Activated CD4-positive, alpha-beta memory T cell treated with anti-CD3 and anti-CD28 coated beads for 36 hours (primary cell): Measurements from ENCODE around the gene GRXCR1. TPM values are rescaled to one million over a fixed set of nuclear protein-coding genes. Genes with fewer than 3 reads are reported as not detected.

Source experiments
- CTCF ChIA-PET: fragments of 350-600 bp; sonication (Branson Sonifier 250); formaldehyde crosslinking; loops from one replicate; lab custom pipeline; 2021; ENCODE audit warnings: antibody characterized with exemption, inconsistent platforms; lab: Charles Lee
- POLR2A ChIA-PET: fragments of 350-600 bp; sonication (Branson Sonifier 250); formaldehyde crosslinking; loops from one replicate; lab custom pipeline; 2021; ENCODE audit warnings: antibody characterized with exemption; lab: Charles Lee
- DNase-seq: peaks from one replicate; pipeline ENCODE4 v3.0.0-alpha.2; 2020
- H3K27ac Mint-ChIP-seq: one replicate; pipeline ENCODE4 v1.8.0; 2021; ENCODE audit warnings: mixed read lengths
- H3K27me3 Mint-ChIP-seq: one replicate; pipeline ENCODE4 v1.8.0; 2021; ENCODE audit warnings: mixed read lengths
- H3K36me3 Mint-ChIP-seq: one replicate; pipeline ENCODE4 v1.8.0; 2021; ENCODE audit warnings: mixed read lengths
- H3K4me1 Mint-ChIP-seq: one replicate; pipeline ENCODE4 v1.8.0; 2021; ENCODE audit warnings: low read depth, mixed read lengths
- H3K4me3 Mint-ChIP-seq: one replicate; pipeline ENCODE4 v1.8.0; 2021; ENCODE audit warnings: mild to moderate bottlenecking, mixed read lengths
- H3K9me3 Mint-ChIP-seq: one replicate; pipeline ENCODE4 v1.8.0; 2021; ENCODE audit warnings: mixed read lengths
- intact Hi-C: fragments of 100-400 bp; cut with micrococcal nuclease; formaldehyde crosslinking; loops from one replicate; pipeline ENCODE4 v1.15.1; 2023
- total RNA-seq, 2 experiments: library from RNA; stranded (reverse); gene quantifications; one replicate each; pipeline ENCODE4 v1.2.3, GENCODE V29; 2021

GRXCR1 gene
- total RNA-seq, 2 experiments from 2014 or later, result not detected

DNA sequence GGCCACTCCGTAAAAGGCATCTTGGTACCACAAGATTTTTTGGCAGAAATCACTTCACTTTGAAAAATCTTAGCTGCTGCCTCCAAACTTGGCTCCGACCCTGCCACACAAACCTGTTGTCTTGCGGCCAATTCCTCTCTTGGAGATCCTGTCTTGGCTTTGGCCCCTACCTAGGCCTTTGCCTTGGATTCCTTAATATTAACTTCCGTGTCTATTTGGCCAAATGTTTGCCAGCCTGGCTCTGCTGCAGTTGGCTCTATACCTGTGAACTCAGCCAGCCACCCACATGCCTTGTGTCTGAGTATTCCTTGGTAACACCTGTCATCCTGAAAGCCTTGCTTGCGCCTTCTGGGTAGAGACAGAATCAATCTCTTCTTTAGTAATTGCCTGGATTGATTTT lies 12.5 kb downstream of the GRXCR1 start:
- intact Hi-C loops, result no loop called here
- H3K4me3 Mint-ChIP-seq, result no peak overlapping the region
- H3K4me1 Mint-ChIP-seq, result no peaks in the 10 kb centered on the region
- H3K27me3 Mint-ChIP-seq, result no peaks in the 10 kb centered on the region
- ChIA-PET CTCF (no interaction called here), POLR2A (no interaction called here)
- H3K9me3 Mint-ChIP-seq, result no peaks in the 10 kb centered on the region
- H3K27ac Mint-ChIP-seq, result no peak overlapping the region
- DNase-seq, result no peak
- H3K36me3 Mint-ChIP-seq, result no peaks in the 10 kb centered on the region

DNA sequence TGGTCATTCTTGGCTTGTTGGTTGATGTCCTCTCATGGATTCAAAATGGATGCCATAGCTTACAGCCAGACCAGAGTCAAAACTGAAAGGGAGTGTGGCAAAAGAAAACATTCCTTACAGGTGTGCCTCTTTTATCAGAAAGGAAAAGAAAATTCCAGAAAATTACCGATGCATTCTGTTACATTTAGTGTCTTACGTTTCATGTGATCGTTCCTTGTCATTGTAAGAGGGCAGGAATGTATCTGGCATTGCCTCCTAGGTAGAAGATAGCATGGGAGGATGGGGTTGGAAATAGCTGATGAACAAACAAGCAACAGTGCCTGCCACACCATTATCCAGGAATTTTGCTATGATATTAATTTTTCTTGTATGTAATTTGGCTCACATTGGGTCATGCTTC lies 13.1 kb downstream of the GRXCR1 start:
- CTCF ChIA-PET, result no interaction called here
- no peaks in the 10 kb centered on the region for H3K27me3 Mint-ChIP-seq

DNA sequence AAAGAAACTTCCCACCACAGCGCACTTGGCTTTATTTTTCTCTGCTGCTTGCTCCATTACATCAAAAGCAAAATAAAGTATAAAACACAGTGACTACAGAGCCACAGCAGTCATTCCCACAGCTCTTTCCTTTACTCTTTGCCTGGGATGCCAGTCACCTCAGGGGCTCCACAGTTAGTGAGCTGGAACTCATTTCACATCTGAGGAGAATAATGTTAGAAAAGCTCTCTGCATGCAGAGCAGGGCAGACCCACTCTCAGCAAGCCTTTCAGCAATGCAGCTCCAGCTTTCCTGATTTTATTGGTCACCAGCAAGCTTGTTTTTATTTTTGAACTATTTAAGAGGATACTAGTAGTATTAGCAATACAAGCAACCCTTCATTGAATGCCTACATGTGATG lies 13.8 kb downstream of the GRXCR1 start:
- intact Hi-C loops, result no loop called here
- H3K4me1 Mint-ChIP-seq, result no peaks in the 10 kb centered on the region
- H3K4me3 Mint-ChIP-seq, result no peak overlapping the region
- no peaks in the 10 kb centered on the region for H3K36me3 Mint-ChIP-seq
- no peaks in the 10 kb centered on the region for H3K27me3 Mint-ChIP-seq
- H3K27ac Mint-ChIP-seq, result no peak overlapping the region
- CTCF ChIA-PET, result no interaction called here
- no peaks in the 10 kb centered on the region for H3K9me3 Mint-ChIP-seq
- POLR2A ChIA-PET, result no interaction called here
- no peak for DNase-seq

More for the DNA sequence above, 13.1 kb downstream of the GRXCR1 start:
- intact Hi-C loops, result no loop called here
- H3K9me3 Mint-ChIP-seq, result no peaks in the 10 kb centered on the region
- DNase-seq, result no peak
- no peak overlapping the region for H3K4me3 Mint-ChIP-seq
- no peak overlapping the region for H3K27ac Mint-ChIP-seq
- H3K4me1 Mint-ChIP-seq, result no peaks in the 10 kb centered on the region
- no peaks in the 10 kb centered on the region for H3K36me3 Mint-ChIP-seq
- POLR2A ChIA-PET, result no interaction called here

DNA sequence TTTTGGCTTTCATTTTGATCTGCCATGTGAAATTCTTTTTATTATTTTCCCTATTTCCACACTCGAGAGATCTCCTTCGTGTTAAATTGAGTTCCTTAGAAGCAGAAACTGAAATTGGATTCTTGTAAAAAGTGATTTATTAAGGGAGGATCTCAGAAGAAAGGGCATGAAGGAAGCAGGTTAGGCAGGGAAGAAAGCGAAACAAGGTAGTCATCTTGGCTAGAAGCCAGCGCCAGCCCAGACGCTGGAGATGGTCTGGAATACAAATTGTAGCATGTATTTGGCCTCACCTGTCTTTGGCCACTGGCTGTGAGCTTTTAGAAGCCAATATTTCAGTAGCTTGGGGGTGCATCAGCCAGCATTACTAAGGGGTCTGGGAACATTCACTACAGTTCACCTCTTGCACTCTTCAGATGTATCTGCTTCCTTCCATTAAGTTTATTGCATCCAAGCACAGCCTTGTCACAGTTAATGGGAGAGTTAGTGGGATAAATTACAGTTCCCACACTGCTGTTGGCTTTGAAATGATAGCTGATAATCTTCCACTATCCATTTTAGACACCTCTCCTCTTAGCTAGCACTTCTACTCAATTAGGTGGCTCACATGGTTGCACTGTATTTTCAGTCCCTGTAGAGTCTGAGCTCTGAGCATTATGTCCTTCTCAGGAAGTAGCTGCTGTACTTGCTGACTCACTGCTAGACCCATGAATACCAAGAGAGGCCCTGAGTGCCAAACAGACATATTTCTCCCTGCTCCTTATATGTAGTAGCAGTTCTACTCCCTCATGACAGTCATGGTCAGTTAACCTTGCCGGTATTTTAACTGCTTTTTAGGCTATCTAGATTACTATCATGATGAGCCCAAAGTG lies 14.6 kb downstream of the GRXCR1 start:
- no peaks in the 10 kb centered on the region for H3K9me3 Mint-ChIP-seq
- no peaks in the 10 kb centered on the region for H3K27me3 Mint-ChIP-seq
- intact Hi-C loops, result no loop called here
- CTCF ChIA-PET, result no interaction called here
- no peaks in the 10 kb centered on the region for H3K4me1 Mint-ChIP-seq
- no peak for DNase-seq
- H3K36me3 Mint-ChIP-seq, result no peaks in the 10 kb centered on the region
- POLR2A ChIA-PET, result no interaction called here
- no peak overlapping the region for H3K4me3 Mint-ChIP-seq
- H3K27ac Mint-ChIP-seq, result no peak overlapping the region

DNA sequence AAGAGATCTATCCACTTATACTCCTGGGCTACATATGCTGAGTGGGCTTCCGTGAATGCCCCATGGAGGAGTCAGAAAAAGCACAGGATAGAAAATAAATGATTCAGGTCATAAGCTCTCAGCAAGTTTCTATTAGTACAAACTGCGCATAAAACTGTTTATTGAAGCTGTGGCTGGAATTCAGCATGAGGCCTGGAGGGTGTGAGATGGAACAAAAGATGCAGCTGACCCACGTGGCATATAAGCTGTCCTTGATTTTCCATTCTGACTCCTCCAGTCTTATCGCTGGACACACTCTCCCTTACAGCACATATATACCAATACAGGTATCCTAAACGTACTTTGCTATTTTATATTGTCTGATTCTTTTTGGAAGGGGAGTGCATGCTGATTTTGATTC lies 17.9 kb downstream of the GRXCR1 start:
- DNase-seq, result no peak
- Mint-ChIP-seq H3K27ac (no peak overlapping the region), H3K36me3 (no peaks in the 10 kb centered on the region), H3K4me1 (no peaks in the 10 kb centered on the region), H3K9me3 (no peaks in the 10 kb centered on the region), H3K4me3 (no peak overlapping the region), H3K27me3 (no peaks in the 10 kb centered on the region)
- CTCF ChIA-PET, result no interaction called here
- POLR2A ChIA-PET, result no interaction called here
- intact Hi-C loops, result no loop called here

DNA sequence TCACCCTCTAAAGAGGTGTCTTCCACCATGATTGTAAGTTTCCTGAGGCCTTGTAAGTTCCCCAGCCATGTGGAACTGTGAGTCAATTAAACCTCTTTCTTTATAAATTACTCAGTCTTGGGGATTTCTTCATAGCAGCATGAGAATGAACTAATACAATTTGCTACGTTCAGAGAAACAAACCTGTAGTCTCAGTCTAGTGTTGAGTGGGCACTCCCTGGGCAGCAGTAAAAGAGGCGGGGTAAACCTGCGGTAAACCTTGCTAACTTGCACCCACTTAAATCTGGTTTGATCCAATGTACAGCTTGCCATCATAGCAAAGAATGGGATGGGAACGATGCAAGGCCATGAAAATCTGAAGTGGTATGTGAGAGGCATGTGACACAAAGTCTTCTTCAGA lies 22.4 kb downstream of the GRXCR1 start:
- intact Hi-C loops, result no loop called here
- no peak overlapping the region for H3K27ac Mint-ChIP-seq
- no peaks in the 10 kb centered on the region for H3K9me3 Mint-ChIP-seq

DNA sequence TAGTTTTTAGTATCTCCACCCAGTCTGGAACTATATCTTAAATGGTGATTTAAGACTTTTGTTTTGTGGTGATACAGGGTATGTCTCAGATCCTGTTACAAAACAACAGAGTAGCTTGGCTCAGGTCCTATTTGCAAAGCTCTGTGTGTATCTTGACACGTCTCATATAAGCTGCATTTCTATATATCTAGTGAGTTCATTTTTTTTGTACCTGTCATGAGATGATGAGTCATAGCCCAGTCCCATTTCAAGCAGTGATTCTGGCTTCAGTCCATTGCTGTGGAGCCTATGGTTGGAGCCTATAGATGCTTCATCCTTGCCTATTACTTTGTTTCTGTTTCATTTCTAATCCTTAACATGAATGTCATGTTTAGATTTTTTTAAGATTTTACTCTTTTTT lies 23.0 kb downstream of the GRXCR1 start:
- intact Hi-C loops, result no loop called here
- no peak for DNase-seq
- Mint-ChIP-seq H3K9me3 (no peaks in the 10 kb centered on the region), H3K4me1 (no peaks in the 10 kb centered on the region), H3K36me3 (no peaks in the 10 kb centered on the region), H3K27ac (no peak overlapping the region), H3K27me3 (peaks cover 3% of the 10 kb centered on the region), H3K4me3 (no peak overlapping the region)
- ChIA-PET POLR2A (no interaction called here), CTCF (no interaction called here)

More for the DNA sequence above, 22.4 kb downstream of the GRXCR1 start:
- H3K27me3 Mint-ChIP-seq, result peaks cover 3% of the 10 kb centered on the region
- ChIA-PET CTCF (no interaction called here), POLR2A (no interaction called here)
- no peaks in the 10 kb centered on the region for H3K4me1 Mint-ChIP-seq
- no peak overlapping the region for H3K4me3 Mint-ChIP-seq
- H3K36me3 Mint-ChIP-seq, result no peaks in the 10 kb centered on the region
- no peak for DNase-seq

DNA sequence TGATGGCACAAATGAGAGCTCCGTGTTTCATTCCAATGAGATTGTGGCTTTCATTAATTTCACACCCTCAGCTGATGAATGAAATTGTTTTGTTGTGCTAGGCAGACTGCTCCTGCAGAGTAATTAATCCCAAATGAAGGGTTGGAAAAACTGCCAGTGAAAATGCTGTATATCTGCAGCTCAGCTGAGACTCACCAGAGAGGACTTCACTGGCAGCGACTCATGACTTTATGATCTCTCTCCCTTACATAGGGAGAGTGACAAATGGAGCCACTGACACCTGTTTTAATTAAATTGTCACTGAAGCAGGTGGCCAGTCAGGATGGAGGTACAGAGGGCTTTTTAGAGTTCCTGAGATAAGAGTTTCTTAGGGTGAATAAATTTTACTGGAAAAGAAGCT lies 24.8 kb downstream of the GRXCR1 start:
- Mint-ChIP-seq H3K9me3 (no peaks in the 10 kb centered on the region), H3K27ac (no peak overlapping the region), H3K4me3 (no peak overlapping the region), H3K4me1 (no peaks in the 10 kb centered on the region), H3K27me3 (peaks cover 3% of the 10 kb centered on the region), H3K36me3 (no peaks in the 10 kb centered on the region)
- ChIA-PET POLR2A (no interaction called here), CTCF (no interaction called here)
- no peak for DNase-seq
- intact Hi-C loops, result no loop called here

DNA sequence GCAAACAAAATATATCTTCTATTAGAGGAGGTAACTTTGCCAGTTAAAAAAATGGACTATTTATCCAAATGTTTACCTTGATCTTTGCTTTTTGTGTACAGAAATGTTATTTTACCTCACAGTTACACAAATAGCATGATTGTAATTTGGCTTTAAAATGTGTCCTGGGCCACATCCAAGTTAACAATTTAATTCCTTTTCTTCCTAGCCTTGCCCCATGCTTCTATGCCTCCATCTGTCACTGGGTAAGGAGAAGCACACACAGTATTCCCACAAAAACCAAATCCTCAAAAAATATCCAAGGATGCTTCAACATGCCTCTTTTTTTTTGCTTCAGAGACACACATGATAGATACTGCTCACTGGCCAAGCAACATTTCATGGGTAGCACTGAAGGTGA lies 30.9 kb downstream of the GRXCR1 start:
- no peak overlapping the region for H3K4me3 Mint-ChIP-seq
- H3K9me3 Mint-ChIP-seq, result no peaks in the 10 kb centered on the region
- H3K27ac Mint-ChIP-seq, result no peak overlapping the region
- H3K27me3 Mint-ChIP-seq, result peaks cover 1% of the 10 kb centered on the region
- H3K4me1 Mint-ChIP-seq, result no peaks in the 10 kb centered on the region
- ChIA-PET CTCF (no interaction called here), POLR2A (no interaction called here)
- no peak for DNase-seq
- intact Hi-C loops, result no loop called here
- H3K36me3 Mint-ChIP-seq, result no peaks in the 10 kb centered on the region

DNA sequence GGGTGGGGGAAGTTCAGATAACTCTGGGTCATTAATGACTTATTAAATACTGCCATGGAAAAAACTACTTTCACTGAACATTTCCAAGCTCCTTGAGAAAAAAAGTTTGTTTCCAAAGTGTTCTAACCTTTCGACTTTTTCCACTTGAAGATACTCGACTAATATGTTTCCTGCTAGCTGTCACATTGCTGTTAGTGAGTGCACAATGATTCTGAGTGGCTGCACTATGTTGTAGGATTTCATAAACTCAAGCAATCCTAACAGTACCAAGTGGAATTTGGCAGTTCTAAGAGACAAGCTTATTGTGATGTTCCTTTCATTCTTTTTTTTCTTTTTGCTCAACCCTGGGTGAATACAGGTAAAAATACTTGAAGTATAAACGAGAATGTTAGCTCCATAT lies 33.4 kb downstream of the GRXCR1 start:
- intact Hi-C loops, result no loop called here
- no peaks in the 10 kb centered on the region for H3K9me3 Mint-ChIP-seq
- no peaks in the 10 kb centered on the region for H3K36me3 Mint-ChIP-seq
- no peak for DNase-seq
- H3K27me3 Mint-ChIP-seq, result peaks cover 1% of the 10 kb centered on the region
- CTCF ChIA-PET, result interaction anchor here (0.5 to 0.6 kb wide), 2 partner anchors 23 to 346 kb away, joined by 3 read pairs; no protein-coding TSS in a partner anchor
- H3K4me1 Mint-ChIP-seq, result no peaks in the 10 kb centered on the region
- H3K4me3 Mint-ChIP-seq, result no peak overlapping the region
- POLR2A ChIA-PET, result no interaction called here
- H3K27ac Mint-ChIP-seq, result no peak overlapping the region

DNA sequence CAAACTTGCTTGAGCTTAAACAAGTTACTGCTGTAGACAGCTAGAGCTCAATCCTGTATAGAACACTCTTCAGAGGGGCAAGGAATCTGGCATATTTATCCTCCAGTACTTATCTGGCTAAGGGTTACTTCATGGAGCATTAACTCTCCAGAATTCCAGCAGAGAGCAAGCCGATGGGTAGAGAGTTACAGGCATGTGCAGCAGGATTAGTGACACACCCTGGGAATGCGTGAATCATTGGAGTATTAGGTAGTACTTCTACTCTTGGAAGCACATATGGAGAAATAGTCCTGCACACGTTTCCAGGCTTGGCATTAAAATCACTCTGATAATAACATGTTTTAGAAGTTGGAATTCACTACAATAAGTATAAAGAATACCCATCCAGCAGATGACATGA lies 35.4 kb downstream of the GRXCR1 start:
- Mint-ChIP-seq H3K4me3 (no peak overlapping the region), H3K36me3 (no peaks in the 10 kb centered on the region), H3K4me1 (no peaks in the 10 kb centered on the region), H3K27me3 (peaks cover 1% of the 10 kb centered on the region), H3K27ac (no peak overlapping the region), H3K9me3 (no peaks in the 10 kb centered on the region)
- no peak for DNase-seq
- CTCF ChIA-PET, result no interaction called here
- POLR2A ChIA-PET, result no interaction called here
- intact Hi-C loops, result no loop called here

DNA sequence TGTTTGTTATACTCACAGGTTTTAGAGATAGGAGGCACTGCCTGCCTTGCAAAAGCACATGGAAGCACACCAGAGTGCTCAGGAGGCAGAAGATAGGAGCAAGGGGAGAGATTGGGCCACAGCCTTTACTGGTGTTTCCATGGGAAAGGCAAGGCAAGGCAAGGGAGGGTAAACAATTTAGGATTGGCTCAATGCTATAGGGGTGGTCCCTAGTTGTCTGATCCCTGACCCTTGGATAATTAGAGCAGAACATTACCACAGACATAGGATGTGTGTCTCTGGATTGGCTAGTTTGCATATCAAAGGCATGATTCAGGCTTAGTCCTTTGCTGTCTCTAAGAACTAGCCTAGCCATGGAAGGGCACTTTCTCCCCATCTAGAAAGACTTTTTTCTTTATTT lies 36.1 kb downstream of the GRXCR1 start:
- DNase-seq, result no peak
- no peak overlapping the region for H3K4me3 Mint-ChIP-seq
- no peaks in the 10 kb centered on the region for H3K4me1 Mint-ChIP-seq
- intact Hi-C loops, result no loop called here
- H3K9me3 Mint-ChIP-seq, result no peaks in the 10 kb centered on the region
- H3K36me3 Mint-ChIP-seq, result no peaks in the 10 kb centered on the region
- ChIA-PET CTCF (no interaction called here), POLR2A (no interaction called here)
- peaks cover 1% of the 10 kb centered on the region for H3K27me3 Mint-ChIP-seq
- H3K27ac Mint-ChIP-seq, result no peak overlapping the region

DNA sequence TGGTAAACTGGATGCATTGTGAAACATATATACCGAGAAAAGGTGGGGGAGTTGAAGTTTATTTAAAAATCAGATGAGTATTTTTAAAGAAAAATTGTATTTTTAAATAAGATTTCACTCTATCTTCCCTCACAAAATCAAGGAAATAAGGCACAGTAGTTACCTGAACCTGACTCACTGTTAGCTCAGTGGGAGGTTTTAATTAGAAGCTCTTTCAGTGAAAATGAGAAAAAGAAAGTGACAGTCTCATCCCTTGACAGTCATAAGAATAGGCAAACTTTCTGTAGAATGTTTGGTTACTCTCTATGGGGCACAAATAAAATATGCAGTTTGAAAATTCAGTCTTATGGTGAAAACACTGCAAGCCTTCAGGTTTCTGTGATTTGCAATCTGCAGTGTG lies 49.7 kb downstream of the GRXCR1 start:
- ChIA-PET POLR2A (no interaction called here), CTCF (no interaction called here)
- DNase-seq, result no peak
- no peaks in the 10 kb centered on the region for H3K9me3 Mint-ChIP-seq
- no peaks in the 10 kb centered on the region for H3K4me1 Mint-ChIP-seq
- H3K4me3 Mint-ChIP-seq, result no peak overlapping the region
- no peaks in the 10 kb centered on the region for H3K27me3 Mint-ChIP-seq
- H3K27ac Mint-ChIP-seq, result no peak overlapping the region
- H3K36me3 Mint-ChIP-seq, result no peaks in the 10 kb centered on the region
- intact Hi-C loops, result no loop called here
